Measurements from ENCODE around the gene MACROD2.
"Not testable (repeated sequence)": the region's sequence is repeated elsewhere in the genome, so short reads cannot be mapped to it uniquely, and the experiment has no call there.

The MACROD2 gene

DNA sequence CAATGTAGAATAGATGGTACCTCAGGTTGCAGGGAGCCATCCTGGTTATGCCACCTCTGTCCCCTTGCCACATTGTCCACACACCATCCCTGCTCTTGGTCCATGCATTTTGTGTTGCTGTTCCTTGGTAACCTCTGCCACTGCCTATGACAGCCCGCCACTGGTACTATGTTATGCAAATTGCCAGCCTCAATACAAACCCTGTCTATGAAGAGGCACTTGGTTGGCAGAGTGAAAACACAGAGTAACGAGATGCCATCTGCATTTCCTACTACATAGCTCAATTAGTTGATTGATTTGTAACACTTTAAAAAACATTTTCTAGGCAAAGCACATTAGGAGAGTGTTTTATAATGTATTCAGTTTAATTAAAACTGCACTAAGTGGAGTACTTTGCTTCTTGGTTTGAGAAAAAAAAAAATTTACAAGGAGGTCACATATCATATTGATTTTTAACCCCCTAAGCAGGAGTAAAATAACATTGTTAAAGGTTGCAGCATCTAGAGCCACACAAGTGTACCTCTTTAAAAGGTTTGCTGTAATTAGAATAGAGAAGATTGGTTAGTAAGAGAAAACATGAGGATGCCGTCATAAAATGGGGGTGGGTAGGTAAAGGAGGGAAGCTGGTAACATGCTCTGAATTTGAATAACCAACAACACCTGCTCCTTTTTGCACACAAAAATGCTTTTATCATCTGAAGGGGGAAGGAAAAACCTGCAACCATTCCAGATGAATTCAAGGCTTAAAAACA lies 1760.9 kb downstream of the MACROD2 start:
- DNase-seq = no peak

DNA sequence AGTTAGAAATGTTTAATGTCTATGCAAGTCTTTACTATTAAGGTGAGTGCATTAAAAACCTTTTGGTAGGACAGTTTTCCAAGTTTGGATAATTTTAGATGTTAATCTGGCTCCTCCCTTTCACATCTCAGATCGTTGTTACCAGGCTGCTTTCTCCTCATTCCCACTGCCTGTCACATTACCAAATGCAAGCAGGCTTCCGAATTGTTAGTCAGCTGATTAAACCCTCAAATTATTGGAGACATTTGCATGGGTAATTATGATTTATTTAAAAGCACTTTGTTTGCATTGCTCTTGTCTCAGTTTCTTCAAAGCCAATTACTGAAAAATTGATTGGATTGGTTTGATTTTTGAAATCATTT lies 1761.4 kb downstream of the MACROD2 start:
- DNase-seq = no peak

GRCh38 chr20:15759594-15759993 lies 1764.3 kb downstream of the MACROD2 start:
- DNase-seq = no peak

DNA sequence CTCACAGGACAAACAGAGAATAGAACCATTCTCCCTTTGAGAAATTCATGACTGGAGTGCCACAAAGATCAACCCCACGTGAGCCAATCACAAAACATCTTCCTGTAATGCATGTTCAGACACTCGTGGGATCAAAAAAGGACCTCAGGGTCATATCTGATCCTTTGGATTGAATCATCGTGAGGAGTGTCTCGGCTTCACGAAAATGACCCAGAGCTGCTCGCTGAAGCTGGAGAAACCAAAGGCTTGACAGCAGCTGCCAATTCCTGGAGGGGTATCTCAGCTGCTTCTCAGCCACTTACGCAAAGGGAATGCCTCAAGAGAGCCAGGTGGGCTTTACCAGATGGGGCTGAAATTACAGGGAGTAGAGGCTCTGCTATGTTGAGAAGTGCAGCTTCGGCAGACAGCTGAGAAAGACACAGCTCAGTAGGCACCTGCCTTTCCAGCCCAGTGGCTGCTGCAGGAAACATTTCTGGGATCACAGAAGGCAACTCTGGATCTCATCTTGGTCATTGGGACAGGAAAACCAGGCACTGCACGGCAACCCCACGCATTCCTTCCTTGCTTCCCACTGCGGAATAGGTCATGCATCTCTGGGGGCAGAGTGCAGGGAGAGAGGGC lies 1764.8 kb downstream of the MACROD2 start:
- no peak for DNase-seq

GRCh38 chr20:15763366-15763765 lies 1768.0 kb downstream of the MACROD2 start:
- no peak for DNase-seq

GRCh38 chr20:15767586-15767985 lies 1772.3 kb downstream of the MACROD2 start:
- DNase-seq = no peak

GRCh38 chr20:15767999-15768741 lies 1772.9 kb downstream of the MACROD2 start:
- no peak for DNase-seq

- no peak for DNase-seq
These were observed 1777.5 kb downstream of the MACROD2 start for GRCh38 chr20:15772826-15773225.

GRCh38 chr20:15774926-15775325 lies 1779.6 kb downstream of the MACROD2 start:
- DNase-seq = no peak

GRCh38 chr20:15776770-15777466 lies 1781.6 kb downstream of the MACROD2 start:
- DNase-seq = no peak

DNA sequence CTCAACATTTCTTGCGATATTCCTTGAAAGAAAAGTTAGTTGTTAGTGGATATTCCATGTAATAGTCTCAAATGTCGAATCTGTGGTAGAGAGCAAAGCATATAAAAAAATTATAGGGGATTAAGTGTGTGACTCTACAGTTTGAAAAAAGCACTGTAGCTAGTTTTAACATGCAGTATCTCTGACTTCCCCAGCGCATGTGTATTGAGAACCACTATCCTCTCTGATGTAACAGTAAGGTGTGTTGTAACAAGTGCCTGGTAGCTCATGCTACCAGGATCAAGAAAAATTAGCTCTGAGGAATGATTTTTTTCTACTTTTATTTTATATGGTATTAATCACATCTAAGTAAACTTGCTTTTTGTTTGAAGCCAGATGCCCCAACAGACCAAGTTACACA lies 1788.7 kb downstream of the MACROD2 start:
- no peak for DNase-seq

- DNase-seq = no peak
These were observed 1793.8 kb downstream of the MACROD2 start for GRCh38 chr20:15789079-15789478.

DNA sequence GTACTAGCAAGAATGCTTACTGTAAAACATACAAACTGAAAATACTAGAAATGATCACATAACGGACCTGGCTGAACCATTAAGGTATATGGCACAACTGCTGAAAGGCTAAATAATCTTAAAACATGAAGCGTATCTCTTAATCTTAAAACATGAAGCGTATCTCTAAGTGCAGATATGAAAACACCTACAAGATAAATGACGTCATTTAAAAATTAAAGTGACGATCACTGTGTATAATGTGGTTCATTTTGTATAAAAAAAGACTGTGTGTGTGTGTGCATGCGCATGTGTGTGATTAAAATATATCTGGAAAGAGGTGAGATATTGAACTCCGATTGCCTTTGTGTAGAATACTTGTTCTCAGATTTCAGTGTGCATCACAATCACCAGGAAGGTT lies 1797.5 kb downstream of the MACROD2 start:
- no peak for DNase-seq

GRCh38 chr20:15794409-15794808 lies 1799.1 kb downstream of the MACROD2 start:
- DNase-seq = no peak

GRCh38 chr20:15795305-15796019 lies 1800.1 kb downstream of the MACROD2 start:
- no peak for DNase-seq

DNA sequence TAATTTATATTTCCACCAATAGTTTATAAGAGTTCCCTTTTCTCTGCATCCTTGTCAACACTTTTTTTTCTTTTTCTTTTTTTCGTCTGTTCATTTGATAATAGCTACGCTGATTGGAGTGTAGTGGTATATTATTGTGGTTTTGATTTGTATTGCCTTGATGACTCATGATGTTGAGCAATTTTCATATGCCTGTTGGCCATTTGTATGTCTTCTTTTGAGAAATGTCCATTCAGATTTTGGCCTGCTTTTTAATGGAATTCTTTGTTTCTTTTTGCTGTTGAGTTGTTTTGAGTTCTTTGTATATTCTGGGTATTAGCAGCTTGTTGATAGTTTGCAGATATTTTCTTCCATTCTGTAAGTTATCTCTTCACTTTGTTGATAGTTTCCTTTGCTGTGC lies 1804.6 kb downstream of the MACROD2 start:
- no peak for DNase-seq

- DNase-seq = no peak
These were observed 1806.7 kb downstream of the MACROD2 start for GRCh38 chr20:15802020-15802419.

GRCh38 chr20:15805154-15805553 lies 1809.8 kb downstream of the MACROD2 start:
- DNase-seq = no peak

DNA sequence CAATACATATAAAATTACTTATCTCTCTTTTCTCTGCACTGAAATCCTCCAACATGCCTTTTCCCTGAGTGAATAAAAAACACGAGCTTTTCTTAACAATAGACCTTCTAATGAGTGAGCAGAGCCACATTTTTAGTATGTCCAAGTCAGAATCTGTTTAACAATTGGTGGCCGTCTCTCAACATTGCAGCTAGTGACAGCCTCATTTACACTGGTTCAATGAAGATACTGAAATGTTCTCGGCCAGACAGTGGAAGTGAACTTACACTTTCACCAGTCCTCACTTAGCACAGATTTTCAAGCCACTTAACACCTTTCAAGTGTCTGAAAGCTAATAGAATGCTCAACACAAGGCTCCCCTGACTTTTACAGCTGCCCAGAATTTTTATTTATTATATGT lies 1810.8 kb downstream of the MACROD2 start:
- no peak for DNase-seq

- DNase-seq = no peak
These were observed 1812.0 kb downstream of the MACROD2 start for GRCh38 chr20:15807271-15807670.

GRCh38 chr20:15807771-15808170 lies 1812.5 kb downstream of the MACROD2 start:
- not testable (repeated sequence) for DNase-seq

DNA sequence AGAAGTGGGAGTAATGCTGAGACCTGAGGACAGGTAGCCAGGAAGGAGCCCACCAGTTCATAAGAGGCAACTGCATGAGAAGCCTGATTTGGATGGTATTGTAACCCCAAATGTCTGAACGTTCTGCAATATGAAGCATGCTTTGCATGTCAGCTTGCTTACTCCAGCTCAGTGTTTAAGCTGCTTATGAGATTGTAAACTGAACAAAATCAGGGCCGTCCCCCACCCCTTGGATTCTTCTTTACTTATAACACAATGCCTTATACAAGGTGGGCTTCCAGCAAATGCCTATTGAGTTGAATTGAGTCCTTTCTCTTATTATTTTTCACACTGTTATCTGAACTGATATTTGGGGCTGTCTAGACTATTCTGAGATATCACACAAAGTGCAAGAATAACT lies 1816.6 kb downstream of the MACROD2 start:
- DNase-seq = no peak

DNA sequence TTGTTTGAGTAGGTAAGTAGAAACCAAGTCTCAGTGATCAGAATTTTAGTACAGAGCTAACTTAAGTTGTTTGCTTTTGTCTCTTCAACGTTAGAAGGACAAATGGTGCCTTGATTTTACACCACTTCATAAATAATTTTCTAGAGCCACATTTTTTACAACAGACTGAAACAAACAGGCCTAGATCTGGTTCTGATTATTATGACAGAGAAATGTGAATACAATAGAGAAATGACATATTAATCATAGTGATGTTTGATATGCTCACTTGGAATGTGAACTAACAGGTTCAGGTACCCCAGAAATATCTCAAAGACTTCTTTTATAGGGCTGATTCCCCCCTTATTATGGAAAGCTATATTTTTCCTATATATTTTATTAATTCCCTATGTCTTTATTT lies 1817.4 kb downstream of the MACROD2 start:
- no peak for DNase-seq
